SU-DHL-6 (cell line): ENCODE measurements around the gene NUDT4.

Experiments used
- H2AFZ ChIP-seq: fragments of 200-600 bp; sonication (generic); 2 replicates; pipeline ENCODE4 v1.6.1; 2014; ENCODE audit warnings: low read depth, mild to moderate bottlenecking, moderate library complexity, mixed read lengths, antibody characterized with exemption, low read length; ENCODE audit not compliant: severe bottlenecking
- H3F3A ChIP-seq: fragments of 200-600 bp; shearing (Covaris generic); 2 replicates; pipeline ENCODE4 v1.6.0; 2016; ENCODE audit warnings: antibody characterized with exemption, mild to moderate bottlenecking; ENCODE audit not compliant: insufficient read depth
- H3K27ac ChIP-seq: fragments of 200-600 bp; sonication (generic); 2 replicates; pipeline ENCODE4 v1.5.1; 2016; ENCODE audit warnings: low read depth, mild to moderate bottlenecking, low read length, moderate library complexity, mixed read lengths
- H3K27me3 ChIP-seq: fragments of 200-600 bp; sonication (generic), shearing (Covaris generic); 2 replicates; pipeline ENCODE4 v1.6.0; 2014; ENCODE audit warnings: mild to moderate bottlenecking, low read length
- H3K36me3 ChIP-seq: fragments of 200-600 bp; sonication (generic); 2 replicates; pipeline ENCODE4 v1.6.1; 2014; ENCODE audit warnings: mild to moderate bottlenecking, low read length, mixed read lengths
- H3K4me2 ChIP-seq: fragments of 300-600, 200-600 bp; shearing (Covaris generic), sonication (generic); 2 replicates; pipeline ENCODE4 v1.6.0; 2014; ENCODE audit warnings: low read length, low read depth, mild to moderate bottlenecking; ENCODE audit not compliant: poor library complexity, severe bottlenecking
- H3K4me3 ChIP-seq: fragments of 200-600 bp; sonication (generic); 2 replicates; pipeline ENCODE4 v1.5.1; 2014; ENCODE audit warnings: antibody characterized with exemption, low read length, mild to moderate bottlenecking, mixed read lengths; ENCODE audit not compliant: insufficient read depth, poor library complexity, severe bottlenecking
- H3K79me2 ChIP-seq: fragments of 200-600 bp; sonication (generic); 2 replicates; pipeline ENCODE4 v1.6.1; 2014; ENCODE audit warnings: mild to moderate bottlenecking, low read length, moderate library complexity; ENCODE audit not compliant: insufficient read depth
- H3K9ac ChIP-seq: fragments of 200-600 bp; sonication (generic); 2 replicates; pipeline ENCODE4 v1.7.0; 2014; ENCODE audit warnings: mild to moderate bottlenecking, low read length
- H3K9me2 ChIP-seq: fragments of 200-600 bp; sonication (generic); replicated peaks from 2 replicates; pipeline ENCODE4 v1.6.1; 2014; ENCODE audit warnings: low read length; ENCODE audit not compliant: insufficient read depth
- H3K9me3 ChIP-seq: fragments of 200-600 bp; sonication (generic); 2 replicates; pipeline ENCODE4 v1.6.1; 2014; ENCODE audit warnings: low read length, mixed read lengths; ENCODE audit not compliant: insufficient read depth
- H4K20me1 ChIP-seq: fragments of 200-600 bp; sonication (generic); 2 replicates; pipeline ENCODE4 v1.6.1; 2014; ENCODE audit warnings: low read depth, mild to moderate bottlenecking, antibody characterized with exemption, low read length, moderate library complexity, mixed read lengths
- EZH2phosphoT487 ChIP-seq: fragments of 200-600 bp; sonication (generic), shearing (Covaris generic); conservative IDR thresholded peaks from 2 replicates; pipeline ENCODE4 v1.6.1; 2018; ENCODE audit warnings: mild to moderate bottlenecking, antibody characterized with exemption, low read length, moderate library complexity, mixed read lengths
- TF ChIP-seq, protein P1 (sequence below): fragments of 200-600 bp; sonication (generic); IDR thresholded peaks from one replicate; pipeline ENCODE4 v1.5.1; 2017; ENCODE audit warnings: antibody characterized with exemption, mild to moderate bottlenecking, low read length, moderate library complexity; ENCODE audit not compliant: insufficient read depth, poor library complexity, severe bottlenecking

Gene NUDT4

DNA sequence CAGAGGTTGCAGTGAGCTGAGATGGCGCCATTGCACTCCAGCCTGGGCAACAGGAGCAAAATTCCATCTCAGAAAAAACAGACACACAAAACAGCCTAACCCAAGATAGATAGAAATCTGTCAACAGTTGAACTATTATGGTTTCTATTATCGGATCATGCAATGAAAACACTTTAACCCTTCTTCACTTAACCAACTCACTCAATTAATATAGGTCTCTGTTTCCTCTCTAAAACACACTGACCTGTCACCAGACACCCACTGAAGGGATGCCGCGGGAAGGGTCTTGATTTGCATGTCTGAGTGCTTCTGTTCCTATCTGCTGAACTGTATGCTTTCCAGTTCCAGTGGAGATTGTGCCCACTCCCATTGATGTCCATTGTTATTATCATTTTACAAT lies 38.0 kb upstream of the NUDT4 start:
- Histone ChIP-seq H3K9ac (no peak overlapping the region), H3K27ac (no peak overlapping the region)
- no peak for TF ChIP-seq EZH2phosphoT487
- TF ChIP-seq, protein P1, sequence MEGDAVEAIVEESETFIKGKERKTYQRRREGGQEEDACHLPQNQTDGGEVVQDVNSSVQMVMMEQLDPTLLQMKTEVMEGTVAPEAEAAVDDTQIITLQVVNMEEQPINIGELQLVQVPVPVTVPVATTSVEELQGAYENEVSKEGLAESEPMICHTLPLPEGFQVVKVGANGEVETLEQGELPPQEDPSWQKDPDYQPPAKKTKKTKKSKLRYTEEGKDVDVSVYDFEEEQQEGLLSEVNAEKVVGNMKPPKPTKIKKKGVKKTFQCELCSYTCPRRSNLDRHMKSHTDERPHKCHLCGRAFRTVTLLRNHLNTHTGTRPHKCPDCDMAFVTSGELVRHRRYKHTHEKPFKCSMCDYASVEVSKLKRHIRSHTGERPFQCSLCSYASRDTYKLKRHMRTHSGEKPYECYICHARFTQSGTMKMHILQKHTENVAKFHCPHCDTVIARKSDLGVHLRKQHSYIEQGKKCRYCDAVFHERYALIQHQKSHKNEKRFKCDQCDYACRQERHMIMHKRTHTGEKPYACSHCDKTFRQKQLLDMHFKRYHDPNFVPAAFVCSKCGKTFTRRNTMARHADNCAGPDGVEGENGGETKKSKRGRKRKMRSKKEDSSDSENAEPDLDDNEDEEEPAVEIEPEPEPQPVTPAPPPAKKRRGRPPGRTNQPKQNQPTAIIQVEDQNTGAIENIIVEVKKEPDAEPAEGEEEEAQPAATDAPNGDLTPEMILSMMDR = no peak

DNA sequence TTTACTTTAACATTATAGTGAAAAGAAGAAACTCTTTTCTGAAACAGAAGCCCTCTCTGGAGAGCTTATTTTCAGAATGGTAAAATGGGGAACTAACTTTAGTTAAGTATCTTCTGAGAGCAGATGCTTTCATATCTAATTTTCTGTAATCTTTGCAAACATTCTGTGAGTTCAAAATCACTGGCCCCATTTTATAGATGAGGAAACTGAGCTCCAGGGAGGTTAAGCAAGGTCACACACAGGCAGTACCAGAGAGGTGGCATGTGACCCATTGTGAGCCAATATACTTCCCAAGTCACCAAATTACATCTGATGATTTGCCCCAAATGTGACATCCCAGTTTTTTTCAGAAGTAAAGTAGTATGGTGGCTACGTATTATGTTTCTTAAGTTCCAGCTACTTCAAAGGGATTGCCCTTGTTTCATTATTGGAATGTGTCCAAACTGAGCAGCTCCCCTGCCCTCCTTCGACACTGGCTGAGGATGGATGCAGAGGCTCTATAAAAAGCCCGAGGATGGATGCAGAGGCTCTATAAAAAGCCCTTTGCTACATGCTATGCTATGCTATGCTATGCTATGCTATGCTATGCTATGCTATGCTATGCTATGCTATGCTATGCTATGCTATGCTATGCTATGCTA lies 36.2 kb upstream of the NUDT4 start:
- Histone ChIP-seq H3K27ac (no peak overlapping the region), H3K4me2 (no peak overlapping the region), H3K79me2 (no peaks in the 10 kb centered on the region), H3K36me3 (no peaks in the 10 kb centered on the region), H3K4me3 (no peak overlapping the region), H3K9me2 (no peaks in the 10 kb centered on the region), H3K9ac (no peak overlapping the region), H2AFZ (no peak overlapping the region), H3F3A (no peaks in the 10 kb centered on the region), H4K20me1 (no peaks in the 10 kb centered on the region), H3K27me3 (no peaks in the 10 kb centered on the region), H3K9me3 (no peaks in the 10 kb centered on the region)
- TF ChIP-seq, protein P1 = no peak
- TF ChIP-seq EZH2phosphoT487 = no peak

More for the DNA sequence above, 38.0 kb upstream of the NUDT4 start:
- Histone ChIP-seq H3K9me3 (no peaks in the 10 kb centered on the region), H4K20me1 (no peaks in the 10 kb centered on the region), H2AFZ (no peak overlapping the region), H3K4me2 (no peak overlapping the region), H3K36me3 (no peaks in the 10 kb centered on the region), H3K9me2 (no peaks in the 10 kb centered on the region), H3K79me2 (no peaks in the 10 kb centered on the region), H3K27me3 (no peaks in the 10 kb centered on the region), H3K4me3 (no peak overlapping the region), H3F3A (no peaks in the 10 kb centered on the region)

DNA sequence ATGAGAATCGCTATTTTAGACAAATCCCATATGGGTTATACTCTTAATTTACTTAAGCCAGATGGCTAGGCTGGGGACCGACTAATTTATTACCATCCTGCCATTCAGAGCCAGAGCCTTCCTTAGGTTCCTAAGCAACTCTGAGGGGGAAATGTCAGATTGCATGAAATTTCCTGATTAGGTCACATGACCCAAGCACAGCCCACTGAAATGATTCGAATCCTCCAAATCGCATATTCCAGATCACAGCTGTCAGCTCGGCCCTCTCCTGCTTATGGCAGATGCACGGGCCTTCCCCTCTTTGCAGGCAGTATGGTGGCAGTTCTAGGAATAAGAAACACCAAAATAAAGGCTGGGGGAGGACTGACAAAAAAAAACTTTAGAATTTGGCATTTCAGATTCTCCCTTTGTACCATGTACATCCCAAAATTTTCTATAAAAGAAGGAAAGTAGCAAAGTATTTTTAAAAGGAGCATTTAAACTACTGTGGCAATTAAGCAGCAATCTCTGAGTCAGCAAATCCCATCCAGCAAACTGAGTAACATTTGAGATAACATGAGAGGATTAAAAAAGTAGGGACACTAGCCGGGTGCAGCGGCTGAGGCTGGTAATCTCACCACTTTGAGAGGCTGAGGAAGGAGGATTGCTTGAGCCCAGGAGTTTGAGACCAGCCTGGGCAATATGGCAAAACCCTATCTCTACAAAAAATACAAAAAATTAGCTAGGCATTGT lies 30.5 kb upstream of the NUDT4 start:
- no peaks in the 10 kb centered on the region for H3K36me3 ChIP-seq
- H3K4me2 ChIP-seq = no peak overlapping the region
- no peaks in the 10 kb centered on the region for H3K79me2 ChIP-seq
- TF ChIP-seq, protein P1 = no peak
- no peak for TF ChIP-seq EZH2phosphoT487
- no peak overlapping the region for H3K4me3 ChIP-seq
- no peak overlapping the region for H3K9ac ChIP-seq
- no peaks in the 10 kb centered on the region for H3K27me3 ChIP-seq
- no peak overlapping the region for H3K27ac ChIP-seq
- no peaks in the 10 kb centered on the region for H3K9me3 ChIP-seq
- no peaks in the 10 kb centered on the region for H4K20me1 ChIP-seq
- no peak overlapping the region for H2AFZ ChIP-seq
- H3F3A ChIP-seq = no peaks in the 10 kb centered on the region
- H3K9me2 ChIP-seq = no peaks in the 10 kb centered on the region
